GM18508 (cell line): ENCODE data around the gene TRIOBP.
"Not testable (repeated sequence)": the region's sequence is repeated elsewhere in the genome, so short reads cannot be mapped to it uniquely, and the experiment has no call there.

ENCODE experiments used
- ATAC-seq: cut with Tn5 transposase; IDR thresholded peaks from one replicate; pipeline ENCODE4 v1.9.1; 2021; ENCODE audit warnings: moderate number of reproducible peaks; ENCODE audit not compliant: insufficient read depth, unreplicated experiment

The TRIOBP gene

DNA sequence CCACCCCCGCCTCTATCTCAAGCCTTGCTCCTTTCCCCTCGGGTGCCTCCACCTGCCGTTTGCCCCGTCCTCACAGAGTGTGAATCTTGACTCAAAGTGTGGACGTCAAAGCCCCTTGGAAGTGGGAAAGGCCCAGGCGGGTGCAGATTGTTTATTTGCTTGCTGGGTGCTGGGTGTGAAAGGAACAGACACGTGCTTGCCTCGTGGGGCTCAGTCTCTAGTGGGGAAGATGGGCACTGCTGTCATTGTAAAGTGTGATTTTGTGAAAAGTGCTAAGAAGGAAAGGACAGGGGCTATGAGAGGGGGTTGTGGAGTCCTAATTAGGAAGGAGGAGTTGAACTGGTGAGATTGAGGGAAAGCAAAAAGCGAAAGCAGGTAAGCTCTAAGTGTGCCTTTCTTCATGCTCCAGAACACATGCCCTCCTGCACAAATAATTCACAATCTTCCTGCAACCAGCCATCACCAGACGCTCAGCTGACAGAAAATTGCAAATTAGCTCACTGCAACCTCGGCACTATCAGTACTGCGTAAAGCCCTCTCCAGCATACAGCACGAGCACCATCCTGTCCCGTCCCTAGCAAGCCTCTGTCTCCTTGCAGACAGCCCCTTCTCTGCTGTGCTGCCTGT, 101.1 kb downstream of the TRIOBP start:
- no peak for ATAC-seq

DNA sequence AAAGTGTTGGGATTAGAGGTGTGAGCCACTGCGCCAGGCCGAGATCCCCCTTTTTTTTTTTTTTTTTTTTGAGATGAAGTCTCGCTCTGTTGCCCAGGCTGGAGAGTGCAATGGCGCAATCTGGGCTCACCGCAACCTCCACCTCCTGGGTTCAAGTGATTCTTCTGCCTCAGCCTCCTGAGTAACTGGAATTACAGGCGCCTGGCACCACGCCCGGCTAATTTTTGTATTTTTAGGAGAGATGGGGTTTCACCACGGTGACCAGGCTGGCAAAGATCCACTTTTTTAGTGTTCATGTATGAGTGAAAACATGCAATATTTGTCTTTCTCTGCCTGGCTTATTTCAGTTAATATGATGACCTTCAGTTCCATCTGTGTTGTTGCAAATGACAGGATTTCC, 103.1 kb downstream of the TRIOBP start:
- not testable (repeated sequence) for ATAC-seq

- no peak for ATAC-seq
Measured at GRCh38 chr22:37801946-37802309, 105.1 kb downstream of the TRIOBP start.

- ATAC-seq = no peak
Measured at GRCh38 chr22:37802310-37803194, 105.7 kb downstream of the TRIOBP start.

- no peak for ATAC-seq
Measured at GRCh38 chr22:37803195-37803638, 106.4 kb downstream of the TRIOBP start.

- ATAC-seq = no peak
Measured at GRCh38 chr22:37803639-37804351, 106.9 kb downstream of the TRIOBP start.

GRCh38 chr22:37804352-37804880, 107.6 kb downstream of the TRIOBP start:
- ATAC-seq = no peak

- ATAC-seq = no peak
Measured at GRCh38 chr22:37804881-37805809, 108.3 kb downstream of the TRIOBP start.

- no peak for ATAC-seq
Measured at GRCh38 chr22:37805810-37806277, 109.0 kb downstream of the TRIOBP start.

DNA sequence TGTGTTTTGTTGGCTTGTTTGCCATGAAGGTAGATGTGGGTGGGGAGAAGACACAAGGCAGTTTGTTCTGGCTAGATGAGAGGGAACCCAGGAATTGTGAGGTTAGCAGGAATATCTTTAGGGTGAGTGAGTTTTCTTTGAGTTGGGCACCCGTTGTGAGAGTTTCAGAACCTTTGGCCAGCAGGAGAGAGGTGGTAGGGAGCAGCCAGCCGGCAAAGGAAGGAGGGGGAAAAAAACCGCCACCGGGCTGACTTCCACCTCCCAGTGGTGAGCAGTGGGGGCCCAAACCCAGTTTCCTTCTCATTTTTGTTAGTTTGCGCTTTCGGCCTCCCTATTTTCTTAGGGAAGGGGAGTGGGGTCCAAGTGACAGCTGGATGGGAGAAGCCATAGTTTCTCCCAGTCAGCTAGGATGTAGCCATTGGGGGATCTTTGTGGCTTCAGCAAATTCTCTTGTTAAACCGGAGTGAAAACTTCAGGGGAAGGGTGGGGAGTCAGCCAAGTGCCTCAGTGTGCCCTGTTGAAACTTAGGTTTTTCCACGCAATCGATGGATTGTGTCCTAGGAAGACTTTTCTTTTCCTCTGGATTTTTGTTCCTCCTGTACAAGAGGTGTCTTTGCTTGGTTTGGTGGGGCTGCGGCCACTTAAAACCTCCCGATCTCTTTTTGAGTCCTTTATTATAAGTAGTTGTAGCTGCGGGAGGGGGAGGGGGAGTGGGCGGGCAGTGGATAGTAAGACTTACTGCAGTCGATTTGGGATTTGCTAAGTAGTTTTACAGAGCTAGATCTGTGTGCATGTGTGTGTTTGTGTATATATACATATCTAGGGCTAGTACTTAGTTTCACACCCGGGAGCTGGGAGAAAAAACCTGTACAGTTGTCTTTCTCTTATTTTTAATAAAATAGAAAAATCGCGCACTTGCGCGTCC, 109.8 kb downstream of the TRIOBP start:
- no peak for ATAC-seq

- no peak for ATAC-seq
Measured at GRCh38 chr22:37807410-37808293, 110.8 kb downstream of the TRIOBP start, which contains the start of gene GCAT. TSS of gene GCAT (plus strand) at chr22:37807934. CDS start at chr22:37807968, 34 bp downstream.

DNA sequence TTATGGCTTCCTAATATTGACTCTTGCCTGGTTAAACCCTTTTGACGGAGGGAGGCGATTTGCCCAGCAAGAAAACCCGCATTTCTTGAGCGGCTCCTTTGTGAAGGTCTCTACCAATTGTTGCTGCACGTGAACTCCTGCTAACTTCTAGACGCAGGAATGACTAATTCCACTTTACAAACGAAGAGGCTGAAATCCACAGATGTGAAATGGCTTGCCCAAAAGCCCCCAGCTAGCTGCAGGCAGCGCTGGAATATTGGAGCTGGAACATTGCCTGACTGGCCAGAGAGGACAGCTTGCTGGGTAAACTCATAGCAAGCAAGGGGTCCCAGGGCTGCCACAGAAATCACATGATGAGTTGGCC, 111.4 kb downstream of the TRIOBP start:
- no peak for ATAC-seq

- ATAC-seq = no peak
Measured at GRCh38 chr22:37809672-37810333, 113.0 kb downstream of the TRIOBP start.

DNA sequence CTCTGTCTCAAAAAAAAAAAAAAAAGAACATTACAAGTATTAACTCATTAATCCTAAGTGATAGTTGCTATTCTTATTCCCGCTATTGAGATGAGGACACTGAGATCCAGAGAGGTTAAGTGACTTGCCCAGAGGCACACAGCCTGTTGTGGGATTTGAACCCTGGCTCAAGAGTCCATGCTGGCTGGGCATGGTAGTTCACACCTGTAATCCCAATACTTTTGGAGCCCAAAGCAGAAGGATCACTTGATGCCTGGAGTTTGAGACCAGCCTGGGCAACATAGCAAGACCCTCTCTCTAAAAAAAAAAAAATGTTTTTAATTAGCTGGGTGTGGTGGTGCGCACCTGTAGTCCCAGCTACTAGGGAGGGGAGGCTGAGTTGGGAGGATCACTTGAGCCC, 115.0 kb downstream of the TRIOBP start:
- no peak for ATAC-seq

DNA sequence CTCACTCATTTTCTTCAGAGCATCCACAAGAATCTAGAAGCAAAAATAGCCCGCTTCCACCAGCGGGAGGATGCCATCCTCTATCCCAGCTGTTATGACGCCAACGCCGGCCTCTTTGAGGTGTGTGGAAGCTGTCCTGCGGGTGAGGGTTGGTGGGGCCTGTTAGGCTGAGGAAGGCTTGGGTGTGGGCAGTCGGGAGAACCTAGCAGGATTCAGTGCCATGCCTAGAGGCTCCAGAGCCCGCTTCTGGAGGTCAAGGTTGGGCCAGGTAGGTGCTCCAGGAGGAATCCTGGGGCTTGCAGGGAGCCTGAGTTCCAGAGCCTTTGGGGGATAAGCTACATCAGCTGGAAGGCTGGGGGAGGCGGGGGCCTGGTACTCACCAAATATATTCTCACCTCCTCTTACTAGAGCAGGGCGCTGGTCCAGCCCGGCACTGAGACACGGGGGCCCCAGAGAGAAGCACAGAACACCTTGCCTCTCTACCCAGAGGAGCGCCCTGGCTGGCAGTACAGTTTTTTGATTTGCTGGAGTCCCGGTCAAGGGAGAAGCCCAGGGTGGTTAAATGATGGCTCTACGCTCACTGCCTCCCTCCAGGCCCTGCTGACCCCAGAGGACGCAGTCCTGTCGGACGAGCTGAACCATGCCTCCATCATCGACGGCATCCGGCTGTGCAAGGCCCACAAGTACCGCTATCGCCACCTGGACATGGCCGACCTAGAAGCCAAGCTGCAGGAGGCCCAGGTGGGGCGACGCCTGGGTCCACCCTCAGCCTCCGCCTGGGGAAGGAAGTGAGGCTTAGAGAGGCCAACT, 116.2 kb downstream of the TRIOBP start:
- no peak for ATAC-seq

- no peak for ATAC-seq
Measured at GRCh38 chr22:37815593-37815992, 118.7 kb downstream of the TRIOBP start.
